Activated T-helper 9 cell treated with anti-CD3 and anti-CD28 coated beads, Interleukin-2, amount 50 U/mL, for 16 hours (primary cell): ENCODE data around the gene XDH.
A peak's percentile ranks its signal among the peaks of the same experiment; 100 is the strongest.

Experiments used
- DNase-seq: peaks from one replicate; pipeline ENCODE4 v3.0.0-alpha.2; 2020; ENCODE audit warnings: low read depth

The XDH gene

GRCh38 chr2:31328026-31328425 lies 86.5 kb downstream of the XDH start:
- no peak for DNase-seq

GRCh38 chr2:31327505-31327904 lies 87.0 kb downstream of the XDH start:
- no peak for DNase-seq

GRCh38 chr2:31324016-31324633 lies 90.4 kb downstream of the XDH start:
- DNase-seq, result no peak

GRCh38 chr2:31322371-31322770 lies 92.2 kb downstream of the XDH start:
- no peak for DNase-seq

- no peak for DNase-seq
These were observed 95.0 kb downstream of the XDH start for GRCh38 chr2:31319406-31320175.

- DNase-seq, result peak; percentile 21
These were observed 95.9 kb downstream of the XDH start for GRCh38 chr2:31318361-31319336.

GRCh38 chr2:31317396-31317795 lies 97.1 kb downstream of the XDH start:
- no peak for DNase-seq

- no peak for DNase-seq
These were observed 99.8 kb downstream of the XDH start for GRCh38 chr2:31314761-31315160.

GRCh38 chr2:31312898-31313297 lies 101.6 kb downstream of the XDH start:
- DNase-seq, result no peak

GRCh38 chr2:31304816-31305215 lies 109.7 kb downstream of the XDH start:
- no peak for DNase-seq

GRCh38 chr2:31302940-31303563 lies 111.5 kb downstream of the XDH start:
- DNase-seq, result no peak

- no peak for DNase-seq
These were observed 114.2 kb downstream of the XDH start for GRCh38 chr2:31300309-31300708.

GRCh38 chr2:31299547-31299946 lies 115.0 kb downstream of the XDH start:
- no peak for DNase-seq

GRCh38 chr2:31297751-31298150 lies 116.8 kb downstream of the XDH start:
- DNase-seq, result no peak

- no peak for DNase-seq
These were observed 117.8 kb downstream of the XDH start for GRCh38 chr2:31296641-31297287.

- no peak for DNase-seq
These were observed 120.3 kb downstream of the XDH start for GRCh38 chr2:31294196-31294595.

GRCh38 chr2:31287654-31288053 lies 126.9 kb downstream of the XDH start:
- DNase-seq, result no peak

GRCh38 chr2:31286961-31287550 lies 127.5 kb downstream of the XDH start:
- no peak for DNase-seq

GRCh38 chr2:31286230-31286629 lies 128.3 kb downstream of the XDH start:
- no peak for DNase-seq
